Measurements from ENCODE around the gene MCMBP. TPM values are rescaled to one million over a fixed set of nuclear protein-coding genes. Genes with fewer than 3 reads are reported as not detected.

The MCMBP gene
- total and polyA plus RNA-seq, 12 donors: 9.2 to 41.9 (median 27.3) TPM

- DNase-seq: no peak
- 98% methylated on average over 11 of the region's 11 CpGs for WGBS, 2 donors
- intact Hi-C loops (cut with DNase I): no loop called here
- H3K27me3 ChIP-seq: no peaks in the 10 kb centered on the region
- no peak for ATAC-seq
- peaks cover 0 to 48% (median 0%) of the 10 kb centered on the region in 9 donors for H3K36me3 ChIP-seq
- no peaks in the 10 kb centered on the region for H3K9me3 ChIP-seq
- no peak overlapping the region for H3K27ac ChIP-seq
- no peak overlapping the region for H3K4me3 ChIP-seq
- TF ChIP-seq, protein P1, sequence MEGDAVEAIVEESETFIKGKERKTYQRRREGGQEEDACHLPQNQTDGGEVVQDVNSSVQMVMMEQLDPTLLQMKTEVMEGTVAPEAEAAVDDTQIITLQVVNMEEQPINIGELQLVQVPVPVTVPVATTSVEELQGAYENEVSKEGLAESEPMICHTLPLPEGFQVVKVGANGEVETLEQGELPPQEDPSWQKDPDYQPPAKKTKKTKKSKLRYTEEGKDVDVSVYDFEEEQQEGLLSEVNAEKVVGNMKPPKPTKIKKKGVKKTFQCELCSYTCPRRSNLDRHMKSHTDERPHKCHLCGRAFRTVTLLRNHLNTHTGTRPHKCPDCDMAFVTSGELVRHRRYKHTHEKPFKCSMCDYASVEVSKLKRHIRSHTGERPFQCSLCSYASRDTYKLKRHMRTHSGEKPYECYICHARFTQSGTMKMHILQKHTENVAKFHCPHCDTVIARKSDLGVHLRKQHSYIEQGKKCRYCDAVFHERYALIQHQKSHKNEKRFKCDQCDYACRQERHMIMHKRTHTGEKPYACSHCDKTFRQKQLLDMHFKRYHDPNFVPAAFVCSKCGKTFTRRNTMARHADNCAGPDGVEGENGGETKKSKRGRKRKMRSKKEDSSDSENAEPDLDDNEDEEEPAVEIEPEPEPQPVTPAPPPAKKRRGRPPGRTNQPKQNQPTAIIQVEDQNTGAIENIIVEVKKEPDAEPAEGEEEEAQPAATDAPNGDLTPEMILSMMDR (IDR thresholded peaks at IDR 0.05): no peak
- H3K4me1 ChIP-seq: peaks cover 0 to 5% (median 0%) of the 10 kb centered on the region in 9 donors
These were observed 66.1 kb downstream of the MCMBP start for GRCh38 chr10:119806334-119807130.

DNA sequence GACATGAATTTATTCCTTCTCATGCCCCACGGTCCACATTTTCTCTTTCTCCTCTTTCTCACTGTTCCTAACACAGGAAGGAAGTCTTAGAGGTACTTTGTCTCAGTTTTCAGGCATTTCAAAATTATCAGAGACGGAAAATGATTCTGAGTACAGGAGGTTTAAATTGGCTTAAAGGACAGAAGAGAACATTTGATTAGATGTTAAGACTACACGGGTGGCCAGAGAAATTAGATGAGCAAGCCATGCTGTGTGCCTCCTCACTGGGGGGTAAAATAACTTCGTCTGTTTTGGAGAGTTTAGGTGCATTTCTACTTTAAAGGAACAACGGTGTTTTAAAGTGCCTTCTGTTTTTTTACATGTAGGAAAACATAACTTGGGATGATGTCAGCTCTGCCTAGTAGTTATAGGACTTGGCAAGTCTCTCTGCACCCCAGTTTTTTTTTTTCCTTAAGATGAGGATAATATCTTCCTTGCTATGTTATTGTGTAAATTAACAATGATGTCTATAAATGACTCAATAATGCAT, 66.9 kb downstream of the MCMBP start:
- no peak for ATAC-seq
- TF ChIP-seq, protein P1 (IDR thresholded peaks at IDR 0.05): no peak
- Histone ChIP-seq H3K9me3 (no peaks in the 10 kb centered on the region), H3K4me1 (peaks cover 0 to 5% (median 0%) of the 10 kb centered on the region in 9 donors), H3K27me3 (no peaks in the 10 kb centered on the region), H3K36me3 (peaks cover 0 to 48% (median 0%) of the 10 kb centered on the region in 9 donors), H3K4me3 (no peak overlapping the region), H3K27ac (no peak overlapping the region)
- WGBS, 2 donors: 81 to 84% methylated on average over 5 of the region's 5 CpGs
- intact Hi-C loops (cut with DNase I): no loop called here
- DNase-seq: no peak

- DNase-seq (no peak), ATAC-seq (peak in 3 of 8 donors; percentile 53 to 90 (median 69))
- no peak overlapping the region for H3K4me3 ChIP-seq
- intact Hi-C loops (cut with DNase I): no loop called here
- H3K36me3 ChIP-seq: peaks cover 0 to 45% (median 0%) of the 10 kb centered on the region in 9 donors
- TF ChIP-seq, protein P1 (IDR thresholded peaks at IDR 0.05): no peak
- WGBS, 2 donors: 75 to 84% methylated on average over 1 of the region's 1 CpG
- H3K27me3 ChIP-seq: no peaks in the 10 kb centered on the region
- no peaks in the 10 kb centered on the region for H3K9me3 ChIP-seq
- H3K4me1 ChIP-seq: peaks cover 0 to 5% (median 0%) of the 10 kb centered on the region in 9 donors
- peak overlapping the region in 4 of 10 donors; percentile 19 to 55 (median 28) for H3K27ac ChIP-seq
These were observed 69.4 kb downstream of the MCMBP start for GRCh38 chr10:119803264-119803663.

DNA sequence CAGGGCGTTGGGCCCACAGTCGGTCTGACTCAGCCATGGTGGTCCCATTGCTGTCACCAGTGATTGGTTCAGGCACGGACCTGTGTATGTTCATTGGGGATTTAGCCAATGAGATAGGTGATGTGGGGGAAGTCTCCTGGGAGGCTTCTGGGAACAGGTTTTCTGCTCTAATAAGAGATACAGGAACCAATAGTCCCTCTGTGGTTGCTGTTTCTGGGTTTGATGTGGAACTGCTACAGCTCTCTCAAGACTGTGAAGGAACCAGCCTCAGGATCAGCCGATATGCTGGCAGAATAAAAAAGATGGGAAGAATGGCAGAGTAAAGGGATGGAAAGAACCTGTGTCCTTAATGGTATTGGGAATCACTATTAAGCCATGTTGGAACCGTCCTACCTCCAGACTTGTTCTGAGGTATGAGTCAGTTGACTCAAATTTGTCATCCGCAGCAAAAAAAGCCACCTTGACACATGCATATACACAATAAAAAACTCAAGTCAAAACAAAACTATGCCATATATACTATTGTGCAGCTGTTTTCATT, 70.6 kb downstream of the MCMBP start:
- Histone ChIP-seq H3K27me3 (no peaks in the 10 kb centered on the region), H3K4me1 (peaks cover 0 to 5% (median 0%) of the 10 kb centered on the region in 9 donors), H3K27ac (no peak overlapping the region), H3K9me3 (no peaks in the 10 kb centered on the region), H3K36me3 (peaks cover 0 to 42% (median 0%) of the 10 kb centered on the region in 9 donors), H3K4me3 (no peak overlapping the region)
- 87 to 93% methylated on average over 6 of the region's 6 CpGs for WGBS, 2 donors
- ATAC-seq (no peak), DNase-seq (no peak)
- TF ChIP-seq, protein P1 (IDR thresholded peaks at IDR 0.05): no peak
- intact Hi-C loops (cut with DNase I): no loop called here

Measured in heart right ventricle (tissue), 16 donors.